ENCODE results near the gene PTGIS. TPM values are rescaled to one million over a fixed set of nuclear protein-coding genes. Genes with fewer than 3 reads are reported as not detected.

Gene PTGIS
- total RNA-seq, 1 donor from 2014 or later, result not detected

GRCh38 chr20:49497398-49497669 is 70.6 kb downstream of the PTGIS start:
- ATAC-seq (ENCODE audit: low read depth) (no peak), DNase-seq (no peak)
- H3K4me3 Mint-ChIP-seq, result no peak overlapping the region
- H3K9me3 Mint-ChIP-seq, result peaks cover 5% of the 10 kb centered on the region
- H3K27me3 Mint-ChIP-seq, result peaks cover 24% of the 10 kb centered on the region
- no peaks in the 10 kb centered on the region for H3K36me3 Mint-ChIP-seq (ENCODE audit: low read depth)
- intact Hi-C loops (cut with micrococcal nuclease), result no loop called here
- H3K27ac Mint-ChIP-seq, result no peak overlapping the region
- POLR2A ChIA-PET, result no interaction called here
- H3K4me1 Mint-ChIP-seq, result no peaks in the 10 kb centered on the region
- TF ChIP-seq CTCF (IDR thresholded peaks at IDR 0.05), result no peak
- CTCF ChIA-PET, result interaction anchor here (1.2 kb wide), 1 partner anchor 9 kb away, joined by 4 read pairs; no protein-coding TSS in a partner anchor

GRCh38 chr20:49496553-49497397 is 71.2 kb downstream of the PTGIS start:
- no peak for TF ChIP-seq CTCF (IDR thresholded peaks at IDR 0.05)
- no peak overlapping the region for H3K4me3 Mint-ChIP-seq
- H3K27ac Mint-ChIP-seq, result no peak overlapping the region
- no peaks in the 10 kb centered on the region for H3K4me1 Mint-ChIP-seq
- ChIA-PET CTCF (interaction anchor here (1.2 kb wide), 1 partner anchor 9 kb away, joined by 4 read pairs; no protein-coding TSS in a partner anchor), POLR2A (no interaction called here)
- H3K36me3 Mint-ChIP-seq (ENCODE audit: low read depth), result no peaks in the 10 kb centered on the region
- peaks cover 5% of the 10 kb centered on the region for H3K9me3 Mint-ChIP-seq
- intact Hi-C loops (cut with micrococcal nuclease), result no loop called here
- DNase-seq (no peak), ATAC-seq (ENCODE audit: low read depth) (no peak)
- peaks cover 24% of the 10 kb centered on the region for H3K27me3 Mint-ChIP-seq

- Mint-ChIP-seq H3K4me1 (no peaks in the 10 kb centered on the region), H3K9me3 (peaks cover 5% of the 10 kb centered on the region), H3K4me3 (no peak overlapping the region), H3K36me3 (ENCODE audit: low read depth) (no peaks in the 10 kb centered on the region), H3K27me3 (peaks cover 21% of the 10 kb centered on the region), H3K27ac (no peak overlapping the region)
- CTCF ChIA-PET, result no interaction called here
- intact Hi-C loops (cut with micrococcal nuclease), result no loop called here
- ATAC-seq (ENCODE audit: low read depth), result no peak
- no peak for TF ChIP-seq CTCF (IDR thresholded peaks at IDR 0.05)
- POLR2A ChIA-PET, result no interaction called here
- DNase-seq, result no peak
Observed at GRCh38 chr20:49496043-49496442, 71.9 kb downstream of the PTGIS start.

GRCh38 chr20:49490689-49491088 is 77.2 kb downstream of the PTGIS start:
- no peak for DNase-seq
- POLR2A ChIA-PET, result no interaction called here
- peaks cover 34% of the 10 kb centered on the region for H3K27me3 Mint-ChIP-seq
- ATAC-seq (ENCODE audit: low read depth), result no peak
- no peak overlapping the region for H3K27ac Mint-ChIP-seq
- H3K4me1 Mint-ChIP-seq, result no peaks in the 10 kb centered on the region
- TF ChIP-seq CTCF (IDR thresholded peaks at IDR 0.05), result no peak
- no peaks in the 10 kb centered on the region for H3K36me3 Mint-ChIP-seq (ENCODE audit: low read depth)
- H3K4me3 Mint-ChIP-seq, result no peak overlapping the region
- CTCF ChIA-PET, result no interaction called here
- H3K9me3 Mint-ChIP-seq, result no peaks in the 10 kb centered on the region
- intact Hi-C loops (cut with micrococcal nuclease), result no loop called here

GRCh38 chr20:49489688-49490087 is 78.2 kb downstream of the PTGIS start:
- H3K27ac Mint-ChIP-seq, result no peak overlapping the region
- no peak for TF ChIP-seq CTCF (IDR thresholded peaks at IDR 0.05)
- peaks cover 41% of the 10 kb centered on the region for H3K27me3 Mint-ChIP-seq
- no peaks in the 10 kb centered on the region for H3K36me3 Mint-ChIP-seq (ENCODE audit: low read depth)
- no peaks in the 10 kb centered on the region for H3K9me3 Mint-ChIP-seq
- no peak for ATAC-seq (ENCODE audit: low read depth)
- DNase-seq, result no peak
- intact Hi-C loops (cut with micrococcal nuclease), result no loop called here
- H3K4me3 Mint-ChIP-seq, result no peak overlapping the region
- ChIA-PET POLR2A (no interaction called here), CTCF (no interaction called here)
- peaks cover 2% of the 10 kb centered on the region for H3K4me1 Mint-ChIP-seq
